GM23248 (cell line): Measurements from ENCODE around the gene RFTN1.

Experiments
- EZH2 ChIP-seq: fragments of 200-600 bp; sonication (generic); IDR thresholded peaks from 2 replicates; pipeline ENCODE4 v1.6.1; 2018; ENCODE audit warnings: antibody characterized with exemption, mild to moderate bottlenecking; ENCODE audit not compliant: insufficient read depth, poor library complexity, severe bottlenecking
- EZH2phosphoT487 ChIP-seq: fragments of 200-600 bp; sonication (generic); IDR thresholded peaks from 2 replicates; pipeline ENCODE4 v1.6.1; 2018; ENCODE audit warnings: antibody characterized with exemption, moderate library complexity, mild to moderate bottlenecking, low read depth; ENCODE audit not compliant: insufficient read depth

GRCh38 chr3:16425398-16426028 lies 88.0 kb downstream of the RFTN1 start:
- TF ChIP-seq EZH2 = no peak
- TF ChIP-seq EZH2phosphoT487 = no peak
